ENCODE data around the gene ATP9B. TPM values are rescaled to one million over a fixed set of nuclear protein-coding genes. Genes with fewer than 3 reads are reported as not detected.

Gene ATP9B
- total RNA-seq, 1 experiment from 2014 or later = 17.9 TPM

DNA sequence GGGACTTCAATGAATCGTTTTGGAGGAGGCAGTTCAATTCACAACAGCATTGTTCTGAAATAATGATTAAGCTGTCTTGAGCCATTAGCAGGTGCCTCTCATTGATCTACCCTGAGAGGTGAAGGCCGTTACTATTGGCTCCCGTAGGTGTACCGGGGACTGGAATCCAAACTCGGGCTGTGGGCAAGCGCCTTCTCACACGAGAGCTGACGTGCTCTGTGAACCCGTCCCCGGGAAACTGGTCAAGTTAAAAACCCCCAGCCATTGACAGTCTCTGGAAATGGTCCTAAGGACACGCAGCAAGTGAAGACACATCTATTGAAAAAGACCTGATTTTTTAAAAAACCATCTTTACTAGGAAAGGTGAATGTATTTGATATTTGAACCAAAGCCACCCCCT lies 318.4 kb downstream of the ATP9B start:
- Histone ChIP-seq H3K4me1 (ENCODE audit: insufficient read depth, low read length, poor library complexity, severe bottlenecking) (no peaks in the 10 kb centered on the region), H3K27ac (ENCODE audit: low read depth, low read length, poor library complexity, severe bottlenecking) (no peak overlapping the region), H3K36me3 (ENCODE audit: insufficient read depth, low read length, poor library complexity, severe bottlenecking) (no peaks in the 10 kb centered on the region), H3K4me3 (ENCODE audit: low read depth, low read length, poor library complexity, severe bottlenecking) (no peak overlapping the region), H3K27me3 (replicated peaks; ENCODE audit: insufficient read depth, low read depth, low read length, poor library complexity) (no peaks in the 10 kb centered on the region), H3K9me3 (ENCODE audit: low read depth, low read length, poor library complexity, severe bottlenecking) (no peaks in the 10 kb centered on the region)
- no peak for DNase-seq (ENCODE audit: low spot score)
- intact Hi-C loops (cut with micrococcal nuclease; ENCODE audit: unreplicated experiment) = no loop called here
- no TSS peak for BruUV-seq (replicated peaks)
- POLR2A ChIA-PET (ENCODE audit: low non-redundant PET) = no interaction called here
- CTCF ChIA-PET = no interaction called here
- TF ChIP-seq, protein P1, sequence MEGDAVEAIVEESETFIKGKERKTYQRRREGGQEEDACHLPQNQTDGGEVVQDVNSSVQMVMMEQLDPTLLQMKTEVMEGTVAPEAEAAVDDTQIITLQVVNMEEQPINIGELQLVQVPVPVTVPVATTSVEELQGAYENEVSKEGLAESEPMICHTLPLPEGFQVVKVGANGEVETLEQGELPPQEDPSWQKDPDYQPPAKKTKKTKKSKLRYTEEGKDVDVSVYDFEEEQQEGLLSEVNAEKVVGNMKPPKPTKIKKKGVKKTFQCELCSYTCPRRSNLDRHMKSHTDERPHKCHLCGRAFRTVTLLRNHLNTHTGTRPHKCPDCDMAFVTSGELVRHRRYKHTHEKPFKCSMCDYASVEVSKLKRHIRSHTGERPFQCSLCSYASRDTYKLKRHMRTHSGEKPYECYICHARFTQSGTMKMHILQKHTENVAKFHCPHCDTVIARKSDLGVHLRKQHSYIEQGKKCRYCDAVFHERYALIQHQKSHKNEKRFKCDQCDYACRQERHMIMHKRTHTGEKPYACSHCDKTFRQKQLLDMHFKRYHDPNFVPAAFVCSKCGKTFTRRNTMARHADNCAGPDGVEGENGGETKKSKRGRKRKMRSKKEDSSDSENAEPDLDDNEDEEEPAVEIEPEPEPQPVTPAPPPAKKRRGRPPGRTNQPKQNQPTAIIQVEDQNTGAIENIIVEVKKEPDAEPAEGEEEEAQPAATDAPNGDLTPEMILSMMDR (conservative IDR thresholded peaks at IDR 0.05; ENCODE audit: low read depth, low read length) = no peak
- TF ChIP-seq EZH2 (IDR thresholded peaks at IDR 0.05; ENCODE audit: borderline replicate concordance, low read depth, low read length, poor library complexity, severe bottlenecking) = no peak

DNA sequence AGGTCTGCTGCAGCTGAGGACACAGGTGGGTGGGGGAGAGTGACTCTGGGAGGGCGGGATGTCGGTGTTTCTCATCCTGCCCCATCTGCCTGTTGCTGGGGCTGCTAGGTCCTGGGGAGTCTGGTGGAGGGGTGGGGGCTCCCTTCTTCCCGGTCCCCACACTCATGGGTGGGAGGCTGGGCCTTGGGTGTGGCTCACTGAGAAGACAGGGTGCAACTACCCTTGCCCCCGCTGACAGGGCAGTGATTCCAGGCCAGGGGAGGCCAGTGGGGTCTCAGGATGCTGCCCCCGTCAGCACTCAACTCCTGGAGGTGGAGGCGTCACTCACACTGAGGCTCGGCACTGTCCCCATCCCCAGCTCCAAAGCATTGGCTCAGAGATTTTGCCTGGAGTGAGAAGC lies 318.8 kb downstream of the ATP9B start:
- intact Hi-C loops (cut with micrococcal nuclease; ENCODE audit: unreplicated experiment) = no loop called here
- H3K4me3 ChIP-seq (ENCODE audit: low read depth, low read length, poor library complexity, severe bottlenecking) = no peak overlapping the region
- no peaks in the 10 kb centered on the region for H3K36me3 ChIP-seq (ENCODE audit: insufficient read depth, low read length, poor library complexity, severe bottlenecking)
- CTCF ChIA-PET = no interaction called here
- no TSS peak for BruUV-seq (replicated peaks)
- no peak overlapping the region for H3K27ac ChIP-seq (ENCODE audit: low read depth, low read length, poor library complexity, severe bottlenecking)
- no peaks in the 10 kb centered on the region for H3K9me3 ChIP-seq (ENCODE audit: low read depth, low read length, poor library complexity, severe bottlenecking)
- no peaks in the 10 kb centered on the region for H3K27me3 ChIP-seq (replicated peaks; ENCODE audit: insufficient read depth, low read depth, low read length, poor library complexity)
- no peak for DNase-seq (ENCODE audit: low spot score)
- POLR2A ChIA-PET (ENCODE audit: low non-redundant PET) = no interaction called here
- no peak for TF ChIP-seq EZH2 (IDR thresholded peaks at IDR 0.05; ENCODE audit: borderline replicate concordance, low read depth, low read length, poor library complexity, severe bottlenecking)
- TF ChIP-seq, protein P1 (conservative IDR thresholded peaks at IDR 0.05; ENCODE audit: low read depth, low read length) = no peak
- H3K4me1 ChIP-seq (ENCODE audit: insufficient read depth, low read length, poor library complexity, severe bottlenecking) = peaks cover 1% of the 10 kb centered on the region

DNA sequence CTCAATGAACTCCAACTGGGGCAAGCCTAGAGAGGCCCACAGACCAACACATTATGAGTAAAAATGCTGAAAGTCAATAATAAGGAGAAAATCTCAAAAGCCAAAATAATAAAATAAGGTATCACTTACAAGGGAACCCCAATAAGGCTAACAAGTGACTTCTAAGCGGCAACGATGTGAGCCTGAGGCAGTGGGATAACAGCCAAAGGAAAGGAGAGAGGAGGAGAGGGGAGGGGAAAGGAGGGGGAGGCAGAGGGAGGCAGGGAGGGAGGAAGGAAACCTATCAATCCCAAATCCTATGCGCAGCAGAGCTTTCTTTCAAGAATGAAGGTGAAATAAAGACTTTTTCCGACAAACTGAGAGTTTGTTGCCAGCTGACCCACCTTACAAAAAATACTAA lies 320.5 kb downstream of the ATP9B start:
- no peak for TF ChIP-seq EZH2 (IDR thresholded peaks at IDR 0.05; ENCODE audit: borderline replicate concordance, low read depth, low read length, poor library complexity, severe bottlenecking)
- TF ChIP-seq, protein P1 (conservative IDR thresholded peaks at IDR 0.05; ENCODE audit: low read depth, low read length) = no peak
- no peak overlapping the region for H3K4me3 ChIP-seq (ENCODE audit: low read depth, low read length, poor library complexity, severe bottlenecking)
- ChIA-PET CTCF (no interaction called here), POLR2A (ENCODE audit: low non-redundant PET) (no interaction called here)
- DNase-seq (ENCODE audit: low spot score) = no peak
- H3K27ac ChIP-seq (ENCODE audit: low read depth, low read length, poor library complexity, severe bottlenecking) = no peak overlapping the region
- no peaks in the 10 kb centered on the region for H3K9me3 ChIP-seq (ENCODE audit: low read depth, low read length, poor library complexity, severe bottlenecking)
- peaks cover 11% of the 10 kb centered on the region for H3K4me1 ChIP-seq (ENCODE audit: insufficient read depth, low read length, poor library complexity, severe bottlenecking)
- no TSS peak for BruUV-seq (replicated peaks)
- H3K36me3 ChIP-seq (ENCODE audit: insufficient read depth, low read length, poor library complexity, severe bottlenecking) = no peaks in the 10 kb centered on the region
- intact Hi-C loops (cut with micrococcal nuclease; ENCODE audit: unreplicated experiment) = loop anchor here (10.0 kb wide), 1 partner anchor 645 kb away; the partner anchor contains the start of gene RBFA
- H3K27me3 ChIP-seq (replicated peaks; ENCODE audit: insufficient read depth, low read depth, low read length, poor library complexity) = no peaks in the 10 kb centered on the region

Data from A673 (cell line).